ENCODE results near the gene NUDT13. TPM values are rescaled to one million over a fixed set of nuclear protein-coding genes. Genes with fewer than 3 reads are reported as not detected.

The NUDT13 gene
- total RNA-seq = 10 to 100 TPM in 1 of 5 donors, 1 to 10 TPM in 2, under 1 TPM in 1, not detected in 1; 0.45 to 17.7 (median 1.6) TPM
- 1 to 10 TPM; 1.2 to 5.8 (median 2.2) TPM for polyA plus RNA-seq
- long read RNA-seq, donor 1, partial matches to known transcripts = 0 of 1 reads
- long read RNA-seq, donor 1, other reads (novel, unspliced or antisense) = 0 of 1 reads
- long read RNA-seq, donor 2 = 0 reads
- long read RNA-seq, donor 3 = 0 reads
- long read RNA-seq, donor 4 = 0 reads
- long read RNA-seq, donor 5 = 0 reads
- long read RNA-seq, donor 6, partial matches to known transcripts = 0 of 2 reads
- long read RNA-seq, donor 6, other reads (novel, unspliced or antisense) = 0 of 2 reads
- long read RNA-seq, donor 7 = 0 reads
- long read RNA-seq, donor 8, partial matches to known transcripts = 0 of 1 reads
- long read RNA-seq, donor 8, other reads (novel, unspliced or antisense) = 0 of 1 reads
- long read RNA-seq, donor 9 = 0 reads
- long read RNA-seq, donor 10, partial matches to known transcripts = 0 of 1 reads
- long read RNA-seq, donor 10, other reads (novel, unspliced or antisense) = 0 of 1 reads

GRCh38 chr10:73110345-73110849 lies at the start of gene NUDT13:
TSS of gene NUDT13 (plus strand) at chr10:73110455. CDS start at chr10:73114366, 3,911 bp downstream.
- Histone ChIP-seq H3K4me1 (peaks cover 0 to 11% (median 0%) of the 10 kb centered on the region in 4 donors), H3K36me3 (peaks cover 0 to 10% (median 4%) of the 10 kb centered on the region in 4 donors), H3K4me3 (peak within 1 kb of the TSS; percentile 42 to 52 (median 47)), H3K9me3 (peaks cover 0 to 4% (median 0%) of the 10 kb centered on the region in 4 donors), H3K27ac (peak within 1 kb of the TSS; percentile 83 to 94 (median 85)), H3K27me3 (no peaks in the 10 kb centered on the region)
- TF ChIP-seq POLR2AphosphoS5 (IDR thresholded peaks at IDR 0.05) (peak; percentile 90 to 92 (median 92)), POLR2A (IDR thresholded peaks at IDR 0.05) (peak in 1 of 4 donors; percentile 37), EP300 (IDR thresholded peaks at IDR 0.05) (no peak), CTCF (IDR thresholded peaks at IDR 0.05) (no peak)
- intact Hi-C loops (cut with DNase I; ENCODE audit: low total_unique reads) = no loop called here
- DNase-seq = peak; percentile 70 to 95
- 0 to 7% (median 2%) methylated on average over 5 of the region's 5 CpGs for WGBS, 5 donors

- no peak overlapping the region for H3K27ac ChIP-seq
- H3K36me3 ChIP-seq = peaks cover 0 to 74% (median 48%) of the 10 kb centered on the region in 4 donors
- intact Hi-C loops (cut with DNase I; ENCODE audit: low total_unique reads) = no loop called here
- peaks cover 0 to 15% (median 0%) of the 10 kb centered on the region in 4 donors for H3K4me1 ChIP-seq
- WGBS, 5 donors = 35 to 41% (median 38%) methylated on average over 5 of the region's 5 CpGs
- no peaks in the 10 kb centered on the region for H3K27me3 ChIP-seq
- DNase-seq = peak in 1 of 2 donors; percentile 52
- TF ChIP-seq POLR2A (IDR thresholded peaks at IDR 0.05) (no peak), EP300 (IDR thresholded peaks at IDR 0.05) (no peak), POLR2AphosphoS5 (IDR thresholded peaks at IDR 0.05) (no peak), CTCF (IDR thresholded peaks at IDR 0.05) (peak in 1 of 7 experiments; percentile 4)
- H3K9me3 ChIP-seq = no peaks in the 10 kb centered on the region
- no peak overlapping the region for H3K4me3 ChIP-seq
Observed at GRCh38 chr10:73060738-73061635, 49.3 kb upstream of the NUDT13 start.

GRCh38 chr10:73061743-73062142 lies 48.5 kb upstream of the NUDT13 start:
- no peak overlapping the region for H3K4me3 ChIP-seq
- no peak for DNase-seq
- 84 to 95% (median 87%) methylated on average over 1 of the region's 1 CpG for WGBS, 5 donors
- peaks cover 0 to 15% (median 0%) of the 10 kb centered on the region in 4 donors for H3K4me1 ChIP-seq
- no peaks in the 10 kb centered on the region for H3K9me3 ChIP-seq
- peaks cover 0 to 75% (median 51%) of the 10 kb centered on the region in 4 donors for H3K36me3 ChIP-seq
- intact Hi-C loops (cut with DNase I; ENCODE audit: low total_unique reads) = no loop called here
- TF ChIP-seq EP300 (IDR thresholded peaks at IDR 0.05) = no peak
- no peak for TF ChIP-seq POLR2AphosphoS5 (IDR thresholded peaks at IDR 0.05)
- TF ChIP-seq POLR2A (IDR thresholded peaks at IDR 0.05) = no peak
- TF ChIP-seq CTCF (IDR thresholded peaks at IDR 0.05) = no peak
- H3K27ac ChIP-seq = no peak overlapping the region
- no peaks in the 10 kb centered on the region for H3K27me3 ChIP-seq

GRCh38 chr10:73065441-73065840 lies 44.8 kb upstream of the NUDT13 start:
- no peaks in the 10 kb centered on the region for H3K27me3 ChIP-seq
- H3K36me3 ChIP-seq = peaks cover 0 to 78% (median 69%) of the 10 kb centered on the region in 4 donors
- H3K4me1 ChIP-seq = peaks cover 0 to 13% (median 0%) of the 10 kb centered on the region in 4 donors
- 70 to 90% (median 74%) methylated on average over 1 of the region's 1 CpG for WGBS, 5 donors
- H3K9me3 ChIP-seq = no peaks in the 10 kb centered on the region
- intact Hi-C loops (cut with DNase I; ENCODE audit: low total_unique reads) = no loop called here
- H3K27ac ChIP-seq = no peak overlapping the region
- TF ChIP-seq CTCF (IDR thresholded peaks at IDR 0.05) (no peak), POLR2A (IDR thresholded peaks at IDR 0.05) (no peak), POLR2AphosphoS5 (IDR thresholded peaks at IDR 0.05) (no peak), EP300 (IDR thresholded peaks at IDR 0.05) (no peak)
- no peak overlapping the region for H3K4me3 ChIP-seq
- no peak for DNase-seq
